Measurements from ENCODE around the gene ARID1B. TPM values are rescaled to one million over a fixed set of nuclear protein-coding genes. Genes with fewer than 3 reads are reported as not detected.

The ARID1B gene
- total RNA-seq, 1 donor from 2014 or later = 47.3 TPM

GRCh38 chr6:156797901-156798735 lies 20.9 kb downstream of the ARID1B start:
- Histone ChIP-seq H3K36me3 (ENCODE audit: control insufficient read depth, insufficient read depth, low read length) (no peaks in the 10 kb centered on the region), H3K4me3 (ENCODE audit: low read depth, low read length) (no peak overlapping the region), H3K27me3 (ENCODE audit: control insufficient read depth, insufficient read depth, low read length) (no peaks in the 10 kb centered on the region)
- no peak for TF ChIP-seq CTCF (IDR thresholded peaks at IDR 0.05; ENCODE audit: insufficient read depth, low read length, poor library complexity, severe bottlenecking)
- DNase-seq (ENCODE audit: low read depth) = no peak

GRCh38 chr6:156801712-156802111 lies 24.5 kb downstream of the ARID1B start:
- Histone ChIP-seq H3K4me3 (ENCODE audit: low read depth, low read length) (no peak overlapping the region), H3K27me3 (ENCODE audit: control insufficient read depth, insufficient read depth, low read length) (no peaks in the 10 kb centered on the region), H3K36me3 (ENCODE audit: control insufficient read depth, insufficient read depth, low read length) (no peaks in the 10 kb centered on the region)
- DNase-seq (ENCODE audit: low read depth) = no peak
- TF ChIP-seq CTCF (IDR thresholded peaks at IDR 0.05; ENCODE audit: insufficient read depth, low read length, poor library complexity, severe bottlenecking) = no peak

- no peaks in the 10 kb centered on the region for H3K27me3 ChIP-seq (ENCODE audit: control insufficient read depth, insufficient read depth, low read length)
- no peak for TF ChIP-seq CTCF (IDR thresholded peaks at IDR 0.05; ENCODE audit: insufficient read depth, low read length, poor library complexity, severe bottlenecking)
- H3K4me3 ChIP-seq (ENCODE audit: low read depth, low read length) = no peak overlapping the region
- no peak for DNase-seq (ENCODE audit: low read depth)
- no peaks in the 10 kb centered on the region for H3K36me3 ChIP-seq (ENCODE audit: control insufficient read depth, insufficient read depth, low read length)
Measured at GRCh38 chr6:156803353-156803752, 26.2 kb downstream of the ARID1B start.

GRCh38 chr6:156804402-156804801 lies 27.2 kb downstream of the ARID1B start:
- no peak for TF ChIP-seq CTCF (IDR thresholded peaks at IDR 0.05; ENCODE audit: insufficient read depth, low read length, poor library complexity, severe bottlenecking)
- no peak for DNase-seq (ENCODE audit: low read depth)
- no peaks in the 10 kb centered on the region for H3K36me3 ChIP-seq (ENCODE audit: control insufficient read depth, insufficient read depth, low read length)
- H3K27me3 ChIP-seq (ENCODE audit: control insufficient read depth, insufficient read depth, low read length) = no peaks in the 10 kb centered on the region
- H3K4me3 ChIP-seq (ENCODE audit: low read depth, low read length) = no peak overlapping the region

- no peak for TF ChIP-seq CTCF (IDR thresholded peaks at IDR 0.05; ENCODE audit: insufficient read depth, low read length, poor library complexity, severe bottlenecking)
- Histone ChIP-seq H3K36me3 (ENCODE audit: control insufficient read depth, insufficient read depth, low read length) (no peaks in the 10 kb centered on the region), H3K27me3 (ENCODE audit: control insufficient read depth, insufficient read depth, low read length) (no peaks in the 10 kb centered on the region), H3K4me3 (ENCODE audit: low read depth, low read length) (no peak overlapping the region)
- no peak for DNase-seq (ENCODE audit: low read depth)
Measured at GRCh38 chr6:156806155-156806554, 29.0 kb downstream of the ARID1B start.

GRCh38 chr6:156807028-156807427 lies 29.9 kb downstream of the ARID1B start:
- Histone ChIP-seq H3K36me3 (ENCODE audit: control insufficient read depth, insufficient read depth, low read length) (no peaks in the 10 kb centered on the region), H3K27me3 (ENCODE audit: control insufficient read depth, insufficient read depth, low read length) (no peaks in the 10 kb centered on the region), H3K4me3 (ENCODE audit: low read depth, low read length) (no peak overlapping the region)
- DNase-seq (ENCODE audit: low read depth) = no peak
- TF ChIP-seq CTCF (IDR thresholded peaks at IDR 0.05; ENCODE audit: insufficient read depth, low read length, poor library complexity, severe bottlenecking) = no peak
